22Rv1 (cell line): ENCODE results near the gene SCGB3A2.

Experiments
- H3K27ac ChIP-seq: fragments of 450-650 bp; 2 replicates; pipeline ENCODE4 v1.5.1; 2017
- ZFX ChIP-seq: fragments of 450-650 bp; IDR thresholded peaks from 2 replicates; pipeline ENCODE4 v1.6.1; 2017; ENCODE audit warnings: antibody characterized with exemption, borderline replicate concordance
- TF ChIP-seq, protein P1 (sequence below): fragments of 450-650 bp; IDR thresholded peaks from 2 replicates; pipeline ENCODE4 v1.5.1; 2017; ENCODE audit warnings: mild to moderate bottlenecking

SCGB3A2 gene

DNA sequence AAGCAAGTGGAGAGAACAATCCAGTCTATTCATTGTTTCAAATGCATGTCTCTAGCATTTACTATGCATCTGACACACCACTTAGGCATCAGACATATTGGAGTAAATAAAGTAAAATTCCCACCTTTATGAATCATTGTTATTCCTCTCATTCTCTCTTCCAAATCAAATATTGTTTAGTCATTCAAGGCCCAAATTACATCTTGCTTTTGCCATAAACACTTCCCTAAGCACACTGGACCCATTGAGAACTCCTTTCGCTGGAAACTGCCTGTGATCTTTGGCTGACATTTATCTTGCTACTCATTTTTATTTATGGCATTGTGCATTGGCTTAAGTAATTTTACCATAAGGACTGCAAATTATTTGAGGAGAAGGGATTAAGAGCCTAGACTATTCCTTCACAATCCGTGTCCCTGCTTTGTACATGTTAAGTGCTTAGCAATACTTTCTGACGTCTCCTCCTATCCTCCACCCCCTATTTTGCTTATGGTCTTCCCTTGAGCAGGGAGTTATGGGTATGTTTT, 20.4 kb downstream of the SCGB3A2 start:
- H3K27ac ChIP-seq, result peak overlapping the region; percentile 58
- TF ChIP-seq ZFX, result no peak
- TF ChIP-seq, protein P1, sequence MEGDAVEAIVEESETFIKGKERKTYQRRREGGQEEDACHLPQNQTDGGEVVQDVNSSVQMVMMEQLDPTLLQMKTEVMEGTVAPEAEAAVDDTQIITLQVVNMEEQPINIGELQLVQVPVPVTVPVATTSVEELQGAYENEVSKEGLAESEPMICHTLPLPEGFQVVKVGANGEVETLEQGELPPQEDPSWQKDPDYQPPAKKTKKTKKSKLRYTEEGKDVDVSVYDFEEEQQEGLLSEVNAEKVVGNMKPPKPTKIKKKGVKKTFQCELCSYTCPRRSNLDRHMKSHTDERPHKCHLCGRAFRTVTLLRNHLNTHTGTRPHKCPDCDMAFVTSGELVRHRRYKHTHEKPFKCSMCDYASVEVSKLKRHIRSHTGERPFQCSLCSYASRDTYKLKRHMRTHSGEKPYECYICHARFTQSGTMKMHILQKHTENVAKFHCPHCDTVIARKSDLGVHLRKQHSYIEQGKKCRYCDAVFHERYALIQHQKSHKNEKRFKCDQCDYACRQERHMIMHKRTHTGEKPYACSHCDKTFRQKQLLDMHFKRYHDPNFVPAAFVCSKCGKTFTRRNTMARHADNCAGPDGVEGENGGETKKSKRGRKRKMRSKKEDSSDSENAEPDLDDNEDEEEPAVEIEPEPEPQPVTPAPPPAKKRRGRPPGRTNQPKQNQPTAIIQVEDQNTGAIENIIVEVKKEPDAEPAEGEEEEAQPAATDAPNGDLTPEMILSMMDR, result no peak

DNA sequence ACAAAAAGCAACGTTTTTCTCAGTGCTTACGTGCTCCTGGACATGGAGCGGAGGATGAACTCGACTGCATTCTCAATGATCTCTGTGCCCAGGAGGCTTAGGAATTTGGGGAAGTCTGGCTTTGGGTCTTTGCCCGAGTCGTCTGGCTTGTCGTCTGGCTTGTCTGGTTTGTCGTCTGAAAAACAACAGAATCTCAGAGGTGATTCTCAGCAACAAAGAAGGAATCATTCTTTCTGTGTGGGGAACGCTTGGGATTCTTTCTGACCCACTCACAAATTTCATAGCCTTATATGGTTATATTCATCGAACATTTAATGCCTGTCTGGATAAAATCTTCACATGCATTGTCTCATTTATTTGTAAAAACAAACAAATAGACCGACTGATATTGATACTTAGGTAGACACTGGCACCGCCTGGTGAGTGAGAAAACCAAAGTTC, 23.1 kb downstream of the SCGB3A2 start:
- TF ChIP-seq ZFX, result no peak
- TF ChIP-seq, protein P1, result no peak
- no peak overlapping the region for H3K27ac ChIP-seq

DNA sequence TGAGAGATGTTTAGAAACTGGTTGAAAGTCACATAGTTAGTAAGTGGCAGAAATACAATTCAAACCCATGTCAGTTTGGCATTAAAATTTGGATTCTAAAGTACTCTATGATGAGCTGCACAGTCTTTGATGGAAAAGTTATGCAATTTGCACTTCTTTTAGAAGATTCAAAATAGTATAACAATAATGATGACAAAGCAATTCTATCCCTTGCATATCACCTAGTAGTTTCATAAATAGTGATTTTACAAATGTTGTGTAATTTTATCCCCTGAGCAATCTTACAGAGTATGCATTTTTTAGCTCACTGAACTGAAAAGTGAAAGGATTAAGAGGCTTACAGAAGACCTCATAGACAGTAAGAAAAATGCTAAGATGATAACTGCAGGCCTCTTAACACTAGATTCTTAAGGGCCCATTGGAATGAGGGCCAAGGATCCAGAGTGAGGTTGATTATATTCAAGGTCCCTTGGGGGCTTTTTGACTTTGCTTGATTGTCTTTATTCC, 24.2 kb downstream of the SCGB3A2 start:
- TF ChIP-seq, protein P1, result no peak
- TF ChIP-seq ZFX, result no peak
- H3K27ac ChIP-seq, result no peak overlapping the region

DNA sequence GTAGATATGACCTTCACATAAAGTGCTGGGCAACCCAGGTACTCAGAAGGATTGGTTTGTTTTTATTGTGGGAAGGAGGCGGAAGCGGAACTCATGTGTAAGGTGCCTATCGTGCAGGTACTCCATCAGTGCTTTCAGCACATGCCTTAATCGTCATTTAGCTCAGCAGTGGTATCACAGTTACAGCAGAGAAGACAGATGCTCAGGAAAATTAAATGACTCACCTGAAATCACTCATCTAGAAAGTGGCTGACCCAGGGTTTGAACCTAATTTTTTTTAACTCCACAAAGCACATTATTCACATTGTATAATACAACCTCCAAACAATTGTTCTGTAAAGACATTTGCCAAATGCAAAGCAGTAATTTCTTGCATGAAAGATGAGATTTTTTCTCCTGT, 25.6 kb downstream of the SCGB3A2 start:
- H3K27ac ChIP-seq, result no peak overlapping the region
- TF ChIP-seq, protein P1, result no peak
- TF ChIP-seq ZFX, result no peak

DNA sequence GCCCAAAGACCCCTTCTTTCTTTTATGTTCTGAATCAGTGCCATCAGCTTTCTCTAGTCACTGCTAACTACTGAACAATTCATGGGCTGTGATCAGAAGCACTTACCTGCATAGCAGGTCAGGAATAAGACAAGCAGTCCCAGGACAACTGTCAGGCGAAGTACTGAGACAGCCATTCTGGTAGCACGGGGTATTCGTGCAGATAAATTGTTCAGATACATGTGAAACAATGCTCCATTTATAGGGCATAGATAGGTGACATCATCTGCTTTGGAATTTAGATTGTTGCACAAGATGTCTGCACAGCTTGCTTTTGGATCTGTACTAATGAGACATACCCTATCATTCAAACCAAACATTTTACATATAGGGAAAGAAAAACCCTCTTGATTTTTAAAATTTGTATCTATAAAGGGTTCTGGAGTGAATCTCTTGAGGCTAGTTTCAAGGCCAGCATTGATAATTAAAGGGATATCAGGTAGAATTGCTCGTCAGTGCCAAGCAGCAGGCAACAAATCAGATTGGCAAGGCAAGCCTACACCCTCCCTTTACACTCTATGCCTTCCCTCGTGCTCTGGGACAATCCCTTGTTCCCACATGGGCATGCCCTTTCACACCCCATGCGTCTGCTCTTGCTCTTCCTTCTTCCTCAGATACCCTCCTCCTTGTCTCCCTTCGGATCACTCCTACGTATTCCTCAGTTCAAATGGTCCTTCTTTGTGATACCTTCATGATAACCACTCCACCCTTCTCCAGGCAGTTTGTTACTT, 28.0 kb downstream of the SCGB3A2 start, which contains the start of gene C5orf46:
TSS of gene C5orf46 (minus strand) at position 213 of the 770 bp plus-strand sequence. CDS start at position 176, 37 bp downstream.
- peak within 1 kb of the TSS; percentile 23; the same call in 1 of the 2 replicates for H3K27ac ChIP-seq
- TF ChIP-seq, protein P1, result no peak
- TF ChIP-seq ZFX, result no peak

DNA sequence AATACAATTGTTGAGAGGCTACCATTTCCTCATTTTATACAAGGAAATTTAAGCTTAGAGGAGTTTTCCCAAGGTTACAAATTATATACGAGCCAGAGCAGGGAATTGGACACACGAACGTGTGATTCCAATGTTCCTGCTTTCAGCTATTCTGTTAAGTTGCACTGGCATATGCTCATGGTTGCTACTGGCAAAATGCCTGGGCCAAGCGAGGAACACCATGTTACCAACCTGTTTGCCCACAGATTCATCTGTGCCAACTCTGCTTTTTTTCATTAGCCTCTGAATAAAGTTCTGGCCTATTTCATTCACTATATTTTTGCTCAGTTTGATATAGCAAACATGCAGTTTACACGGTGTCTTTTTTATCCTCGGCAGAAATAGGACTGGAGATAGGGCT, 32.9 kb downstream of the SCGB3A2 start:
- peak overlapping the region; percentile 63 for H3K27ac ChIP-seq
- TF ChIP-seq ZFX, result no peak
- TF ChIP-seq, protein P1, result no peak

DNA sequence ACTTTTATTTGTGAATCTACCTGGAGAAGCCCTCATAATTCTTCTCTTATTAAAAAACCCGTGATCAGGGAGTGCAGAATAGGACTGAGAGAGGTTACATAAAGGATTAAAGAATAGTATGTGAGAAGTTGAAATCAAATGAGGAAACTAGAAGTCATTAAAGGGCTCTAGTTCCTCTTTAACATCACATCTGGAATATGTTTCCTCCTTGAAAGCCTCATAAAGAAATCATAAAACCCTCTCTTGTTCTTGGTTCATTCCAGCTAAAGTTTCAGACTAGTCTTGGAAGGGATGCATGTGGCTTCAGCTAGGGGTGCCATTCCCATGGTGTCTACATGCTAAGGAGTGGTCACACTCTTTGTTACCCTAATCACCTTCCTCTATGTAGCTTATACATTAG, 33.5 kb downstream of the SCGB3A2 start:
- TF ChIP-seq, protein P1, result no peak
- no peak for TF ChIP-seq ZFX
- H3K27ac ChIP-seq, result peak overlapping the region; percentile 63
